Measurements from ENCODE around the gene AGAP3. TPM values are rescaled to one million over a fixed set of nuclear protein-coding genes. Genes with fewer than 3 reads are reported as not detected.

AGAP3 gene
- total and polyA plus RNA-seq, 2 of the 4 experiments (the other 2 are of a cell fraction): 35.3 to 93.9 TPM

GRCh38 chr7:151123822-151124464, 37.7 kb downstream of the AGAP3 start:
- H2AFZ ChIP-seq (replicated peaks; ENCODE audit: low read length, poor library complexity): peak overlapping the region; percentile 58
- H3K14ac ChIP-seq (replicated peaks; ENCODE audit: low read depth, low read length): no peak overlapping the region
- no peaks in the 10 kb centered on the region for H3K9me1 ChIP-seq (ENCODE audit: insufficient read depth, low read length)
- ChIA-PET POLR2A (ENCODE audit: unreplicated experiment) (no interaction called here), CTCF (interaction anchor here (0.5 to 1.0 kb wide), 5 partner anchors 8 to 119 kb away, joined by 3 to 11 read pairs (median 3); no protein-coding TSS in a partner anchor)
- no peak overlapping the region for H2BK5ac ChIP-seq (ENCODE audit: low read depth, low read length, poor library complexity, severe bottlenecking)
- peak; percentile 75 for DNase-seq
- no peak overlapping the region for H4K5ac ChIP-seq (ENCODE audit: low read depth, low read length)
- dilution Hi-C loops (cut with HindIII; ENCODE audit: low sequenced_read_pairs, unreplicated experiment) (no loop called here), intact Hi-C loops (cut with micrococcal nuclease) (loop anchor here (1.0 to 5.0 kb wide), 2 partner anchors 48 to 178 kb away; no protein-coding TSS in a partner anchor), in situ Hi-C loops (cut with MboI; ENCODE audit: low sequenced_read_pairs) (loop anchor here (10.0 to 25.0 kb wide), 2 partner anchors 181 to 337 kb away; no protein-coding TSS in a partner anchor)
- no peak overlapping the region for H3K4ac ChIP-seq (ENCODE audit: low read depth, low read length)
- H4K91ac ChIP-seq (ENCODE audit: insufficient read depth, low read depth, low read length): no peak overlapping the region
- no CpG with 5 or more reads among the region's 24 CpGs for WGBS, 2 experiments (ENCODE audit: extremely low coverage in 2 of 2, insufficient read length in 1 of 2)
- no peak overlapping the region for H2AK5ac ChIP-seq (ENCODE audit: low read depth, low read length)
- no peak overlapping the region for H2BK20ac ChIP-seq (ENCODE audit: low read depth, low read length)
- H3K18ac ChIP-seq (ENCODE audit: low read depth, low read length): no peak overlapping the region
- H4K8ac ChIP-seq (ENCODE audit: low read depth in 2 of 2, low read length in 2 of 2): no peak overlapping the region
- H3K9ac ChIP-seq (ENCODE audit: low read depth, low read length): no peak overlapping the region
- no peaks in the 10 kb centered on the region for H3K9me3 ChIP-seq (ENCODE audit: control insufficient read depth, insufficient read depth, low read length)
- peaks cover 32% of the 10 kb centered on the region for H4K20me1 ChIP-seq (ENCODE audit: insufficient read depth, low read length)
- no peak overlapping the region for H3K4me2 ChIP-seq (ENCODE audit: low read depth, low read length)
- H3K23ac ChIP-seq (ENCODE audit: low read depth, low read length): no peak overlapping the region
- no peak overlapping the region for H3K27ac ChIP-seq (ENCODE audit: insufficient read depth, low read length)
- TF ChIP-seq CTCF (conservative IDR thresholded peaks at IDR 0.05; ENCODE audit: low read depth, low read length): peak; percentile 98
- no peak for TF ChIP-seq CHD1 (IDR thresholded peaks at IDR 0.05; ENCODE audit: low read depth, low read length)
- peak; percentile 86 for TF ChIP-seq RAD21 (IDR thresholded peaks at IDR 0.05; ENCODE audit: low read length)
- TF ChIP-seq SMC3 (IDR thresholded peaks at IDR 0.05; ENCODE audit: low read depth, low read length): peak; percentile 68
- no peaks in the 10 kb centered on the region for H3K27me3 ChIP-seq (ENCODE audit: control insufficient read depth, insufficient read depth, low read length)
- peaks cover 68% of the 10 kb centered on the region for H3K36me3 ChIP-seq (ENCODE audit: control insufficient read depth, insufficient read depth, low read length)
- no peak overlapping the region for H3K56ac ChIP-seq (ENCODE audit: extremely low read depth, insufficient read depth, low read length)
- no peak overlapping the region for H2BK15ac ChIP-seq (ENCODE audit: low read depth, low read length)
- no peak overlapping the region for H3K4me3 ChIP-seq (ENCODE audit: insufficient read depth, low read depth, low read length)
- peak; percentile 96 for ATAC-seq (ENCODE audit: low read depth)
- H2BK120ac ChIP-seq (ENCODE audit: low read depth, low read length): no peak overlapping the region
- no peak overlapping the region for H2AK9ac ChIP-seq (replicated peaks; ENCODE audit: low read depth, low read length, poor library complexity)
- no TSS peak for BruUV-seq (replicated peaks)
- H3K4me1 ChIP-seq (ENCODE audit: control insufficient read depth, insufficient read depth, low read length): no peaks in the 10 kb centered on the region
- H3K79me1 ChIP-seq (ENCODE audit: low read depth in 1 of 2, low read length in 2 of 2): peaks cover 5 to 29% of the 10 kb centered on the region in 2 experiments
